Suprapubic skin (tissue), 4 donors: Measurements from ENCODE around the gene HOXA6. TPM values are rescaled to one million over a fixed set of nuclear protein-coding genes. Genes with fewer than 3 reads are reported as not detected.

Source experiments
- DNase-seq, 2 donors: peaks; one replicate each; pipeline ENCODE4 v3.0.0-alpha.2; 2019; ENCODE audit warnings: low spot score in 2 of 2
- H3K27ac ChIP-seq: fragments of 200-600 bp; sonication (generic); one replicate; pipeline ENCODE4 v1.5.1; 2019
- H3K27me3 ChIP-seq: fragments of 200-600 bp; sonication (generic); one replicate; pipeline ENCODE4 v1.5.1; 2019
- H3K36me3 ChIP-seq: fragments of 200-600 bp; sonication (generic); one replicate; pipeline ENCODE4 v1.5.1; 2019
- H3K4me1 ChIP-seq: fragments of 200-600 bp; sonication (generic); one replicate; pipeline ENCODE4 v1.5.1; 2019
- H3K4me3 ChIP-seq: fragments of 200-600 bp; sonication (generic); one replicate; pipeline ENCODE4 v1.5.1; 2019; ENCODE audit warnings: mild to moderate bottlenecking
- H3K9me3 ChIP-seq: fragments of 200-600 bp; sonication (generic); one replicate; pipeline ENCODE4 v1.5.1; 2019
- CTCF ChIP-seq, 2 donors: fragments of 200-600 bp in 1 of 2; fragments of 450-650 bp in 1 of 2; sonication (generic) in 1 of 2; IDR thresholded peaks; one replicate each; pipeline ENCODE4 v1.5.1; 2016 to 2019; ENCODE audit warnings: antibody characterized with exemption in 2 of 2, mild to moderate bottlenecking in 1 of 2, moderate library complexity in 1 of 2
- EP300 ChIP-seq: sonication (generic); formaldehyde crosslinking; IDR thresholded peaks from one replicate; pipeline ENCODE4 v1.6.1; 2017; ENCODE audit warnings: antibody characterized with exemption
- POLR2A ChIP-seq, 2 donors: fragments of 450-650 bp; IDR thresholded peaks; one replicate each; pipeline ENCODE4 v1.6.1; 2017; ENCODE audit warnings: antibody characterized with exemption in 2 of 2, mild to moderate bottlenecking in 2 of 2, moderate library complexity in 2 of 2
- POLR2AphosphoS5 ChIP-seq, 3 donors: sonication (generic); formaldehyde crosslinking; IDR thresholded peaks; one replicate each; pipeline ENCODE4 v1.6.1; 2017; ENCODE audit warnings: antibody characterized with exemption in 3 of 3
- WGBS: methylation state at CpG from one replicate; pipeline ENCODE4 v1.1.5; 2018; 5-methylcytosine and 5-hydroxymethylcytosine counted together
- total RNA-seq, 4 donors: library from RNA; depleted of rRNA; stranded (reverse); fragments of >200 nt; gene quantifications; one replicate each; pipeline ENCODE4 v1.1.0, GENCODE V29; 2016

The HOXA6 gene
- total RNA-seq, 4 donors from 2014 or later, result 4.0 to 9.3 (median 6.4) TPM

- WGBS, result 29% methylated on average over 29 of the region's 39 CpGs
- peak overlapping the region; percentile 66 for H3K4me3 ChIP-seq
- no peaks in the 10 kb centered on the region for H3K9me3 ChIP-seq
- no peaks in the 10 kb centered on the region for H3K36me3 ChIP-seq
- peaks cover 53% of the 10 kb centered on the region for H3K4me1 ChIP-seq
- no peak overlapping the region for H3K27ac ChIP-seq
- no peak for TF ChIP-seq POLR2A (IDR thresholded peaks at IDR 0.05)
- TF ChIP-seq POLR2AphosphoS5 (IDR thresholded peaks at IDR 0.05), result no peak
- TF ChIP-seq CTCF (IDR thresholded peaks at IDR 0.05), result no peak
- no peak for TF ChIP-seq EP300
- H3K27me3 ChIP-seq, result peaks cover 80% of the 10 kb centered on the region
- DNase-seq, result peak; percentile 64 to 78
These were observed 35.5 kb upstream of the HOXA6 start for GRCh38 chr7:27182861-27183681.

- DNase-seq, result peak; percentile 56 to 73
- no peak overlapping the region for H3K4me3 ChIP-seq
- no peak overlapping the region for H3K27ac ChIP-seq
- peaks cover 73% of the 10 kb centered on the region for H3K27me3 ChIP-seq
- no peaks in the 10 kb centered on the region for H3K36me3 ChIP-seq
- no peak for TF ChIP-seq CTCF (IDR thresholded peaks at IDR 0.05)
- no peak for TF ChIP-seq POLR2A (IDR thresholded peaks at IDR 0.05)
- no peak for TF ChIP-seq EP300
- TF ChIP-seq POLR2AphosphoS5 (IDR thresholded peaks at IDR 0.05), result no peak
- 74% methylated on average over 3 of the region's 4 CpGs for WGBS
- no peaks in the 10 kb centered on the region for H3K9me3 ChIP-seq
- peaks cover 47% of the 10 kb centered on the region for H3K4me1 ChIP-seq
These were observed 34.8 kb upstream of the HOXA6 start for GRCh38 chr7:27182285-27182841.

- peaks cover 49% of the 10 kb centered on the region for H3K4me1 ChIP-seq
- TF ChIP-seq CTCF (IDR thresholded peaks at IDR 0.05) (no peak), EP300 (no peak), POLR2AphosphoS5 (IDR thresholded peaks at IDR 0.05) (no peak), POLR2A (IDR thresholded peaks at IDR 0.05) (no peak)
- no peak overlapping the region for H3K4me3 ChIP-seq
- H3K36me3 ChIP-seq, result no peaks in the 10 kb centered on the region
- H3K27ac ChIP-seq, result no peak overlapping the region
- peaks cover 70% of the 10 kb centered on the region for H3K27me3 ChIP-seq
- DNase-seq, result peak; percentile 49 to 72
- WGBS, result 82% methylated on average over 4 of the region's 4 CpGs
- H3K9me3 ChIP-seq, result no peaks in the 10 kb centered on the region
These were observed 34.3 kb upstream of the HOXA6 start for GRCh38 chr7:27181795-27182275.

GRCh38 chr7:27180431-27181420 lies 33.2 kb upstream of the HOXA6 start:
- H3K27me3 ChIP-seq, result peaks cover 59% of the 10 kb centered on the region
- no peaks in the 10 kb centered on the region for H3K36me3 ChIP-seq
- peak overlapping the region; percentile 32 for H3K4me3 ChIP-seq
- TF ChIP-seq CTCF (IDR thresholded peaks at IDR 0.05) (no peak), EP300 (no peak), POLR2AphosphoS5 (IDR thresholded peaks at IDR 0.05) (no peak), POLR2A (IDR thresholded peaks at IDR 0.05) (no peak)
- H3K4me1 ChIP-seq, result peaks cover 50% of the 10 kb centered on the region
- no peaks in the 10 kb centered on the region for H3K9me3 ChIP-seq
- DNase-seq, result peak; percentile 67 to 75
- WGBS, result 86% methylated on average over 8 of the region's 12 CpGs
- H3K27ac ChIP-seq, result peak overlapping the region; percentile 42
